Stimulated activated CD4-positive, alpha-beta T cell treated with anti-CD3 and anti-CD28 coated beads, Interleukin-1b, Interleukin-23, amount 100 ng/mL, for 48 hours (primary cell): ENCODE data around the gene DDIT4L.
"Not testable (repeated sequence)": the region's sequence is repeated elsewhere in the genome, so short reads cannot be mapped to it uniquely, and the experiment has no call there.

Source experiments
- DNase-seq: peaks from one replicate; pipeline ENCODE4 v3.0.0-alpha.2; 2020

DDIT4L gene, protein sequence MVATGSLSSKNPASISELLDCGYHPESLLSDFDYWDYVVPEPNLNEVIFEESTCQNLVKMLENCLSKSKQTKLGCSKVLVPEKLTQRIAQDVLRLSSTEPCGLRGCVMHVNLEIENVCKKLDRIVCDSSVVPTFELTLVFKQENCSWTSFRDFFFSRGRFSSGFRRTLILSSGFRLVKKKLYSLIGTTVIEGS

GRCh38 chr4:100189820-100190642 lies at the start of gene DDIT4L:
Gene DDIT4L (minus strand): TSS chr4:100190468. CDS start chr4:100189983, 485 bp downstream.
- no peak for DNase-seq

DNA sequence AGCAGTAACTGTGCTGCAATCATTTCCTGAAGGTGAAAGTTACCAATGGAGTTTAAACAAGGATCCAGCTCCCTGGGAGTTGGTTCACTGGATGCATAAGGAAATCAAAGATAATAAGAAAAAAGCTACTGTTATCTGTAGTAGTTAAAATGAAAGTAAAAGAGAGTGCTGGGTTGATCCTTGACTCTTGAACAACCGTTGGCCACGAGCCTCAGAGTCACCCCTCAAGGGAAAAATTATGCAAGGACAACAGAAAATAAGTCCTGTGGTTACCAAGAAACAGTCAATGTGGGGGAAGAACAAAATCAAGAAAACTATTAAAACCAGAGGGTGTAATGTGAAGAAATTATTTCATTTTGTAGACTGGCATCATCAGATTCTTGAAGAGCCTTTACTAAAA lies 49.7 kb upstream of the DDIT4L start:
- DNase-seq, result no peak

- DNase-seq, result no peak
Observed at GRCh38 chr4:100224721-100225120, 34.5 kb upstream of the DDIT4L start.

DNA sequence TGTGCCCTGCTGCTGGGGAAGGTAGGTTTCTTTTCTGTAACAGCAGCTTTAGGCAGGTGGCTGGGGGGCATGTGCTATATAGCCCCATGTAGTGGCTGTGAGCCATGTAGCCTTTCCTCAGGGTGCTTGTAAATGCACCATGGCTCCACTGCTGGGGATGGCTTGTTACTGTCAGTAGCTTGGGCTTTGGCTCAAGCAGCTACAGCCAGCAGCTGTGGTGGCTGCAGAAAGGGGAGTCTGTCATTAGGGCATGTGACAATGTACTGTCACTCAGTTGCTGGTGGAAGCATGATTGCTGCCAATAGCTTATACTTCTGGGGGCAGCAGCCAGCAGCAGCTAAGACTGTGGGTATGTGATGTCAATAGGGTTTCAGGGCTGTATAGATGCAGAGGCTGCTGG lies 33.9 kb upstream of the DDIT4L start:
- no peak for DNase-seq

DNA sequence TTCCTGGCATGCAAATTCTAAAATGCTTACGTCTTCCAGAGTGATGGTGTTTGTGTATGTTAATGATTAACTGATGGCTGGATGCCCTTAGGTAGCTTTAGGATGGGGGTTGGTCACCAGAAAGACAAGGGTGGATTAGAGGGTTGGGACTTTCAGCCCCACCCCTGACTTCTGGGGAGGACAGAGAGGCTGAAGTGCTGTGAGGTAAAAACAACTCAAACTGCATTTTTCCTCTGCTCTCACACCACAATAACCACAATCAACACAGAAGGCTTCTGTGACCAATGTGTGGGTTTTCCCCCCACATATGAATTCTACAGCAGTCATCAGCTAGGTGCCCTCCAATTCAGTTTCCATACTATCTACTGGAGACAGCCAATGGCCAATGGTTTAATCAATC lies 18.7 kb upstream of the DDIT4L start:
- no peak for DNase-seq

- DNase-seq, result no peak
Observed at GRCh38 chr4:100208459-100208858, 18.2 kb upstream of the DDIT4L start.

GRCh38 chr4:100206850-100207249 lies 16.6 kb upstream of the DDIT4L start:
- DNase-seq, result no peak

GRCh38 chr4:100198061-100198460 lies 7.8 kb upstream of the DDIT4L start:
- no peak for DNase-seq

DNA sequence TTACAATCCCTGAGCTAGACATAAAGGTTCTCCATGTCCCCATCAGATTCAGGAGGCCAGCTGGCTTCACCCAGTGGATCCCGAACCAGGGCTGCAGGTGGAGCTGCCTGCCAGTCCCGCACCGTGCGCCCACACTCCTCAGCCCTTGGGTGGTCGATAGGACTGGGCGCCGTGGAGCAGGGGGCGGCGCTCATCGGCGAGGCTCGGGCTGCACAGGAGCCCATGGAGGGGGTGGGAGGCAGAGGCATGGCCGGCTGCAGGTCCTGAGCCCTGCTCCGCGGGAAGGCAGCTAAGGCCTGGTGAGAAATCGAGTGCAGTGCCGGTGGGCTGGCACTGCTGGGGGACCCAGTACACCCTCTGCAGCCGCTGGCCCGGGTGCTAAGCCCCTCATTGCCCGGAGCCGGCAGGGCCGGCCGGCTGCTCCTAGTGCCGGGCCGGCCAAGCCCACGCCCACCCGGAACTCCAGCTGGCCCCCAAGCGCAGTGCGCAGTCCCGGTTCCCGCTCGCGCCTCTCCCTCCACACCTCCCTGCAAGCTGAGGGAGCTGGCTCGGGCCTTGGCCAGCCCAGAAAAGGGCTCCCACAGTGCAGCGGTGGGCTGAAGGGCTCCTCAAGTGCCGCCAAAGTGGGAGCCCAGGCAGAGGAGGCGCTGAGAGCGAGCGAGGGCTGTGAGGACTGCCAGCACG lies 6.3 kb upstream of the DDIT4L start:
- DNase-seq, result not testable (repeated sequence)

- DNase-seq, result no peak
Observed at GRCh38 chr4:100190643-100191600, 654 bp upstream of the DDIT4L start.

GRCh38 chr4:100188829-100189228 lies 1.4 kb downstream of the DDIT4L start:
- no peak for DNase-seq

DNA sequence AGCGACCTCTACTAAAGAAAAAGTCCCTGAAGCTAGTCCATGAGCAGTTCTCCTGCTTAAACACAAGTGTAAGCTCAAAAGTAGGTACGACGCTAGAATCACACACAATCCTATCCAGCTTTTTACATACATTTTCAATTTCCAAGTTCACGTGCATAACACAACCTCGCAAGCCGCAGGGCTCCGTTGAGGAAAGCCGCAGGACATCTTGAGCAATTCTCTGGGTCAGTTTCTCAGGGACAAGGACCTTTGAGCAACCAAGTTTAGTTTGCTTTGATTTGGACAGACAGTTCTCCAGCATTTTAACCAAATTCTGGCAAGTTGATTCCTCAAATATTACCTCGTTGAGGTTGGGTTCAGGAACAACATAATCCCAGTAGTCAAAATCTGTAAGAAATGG lies 2.5 kb downstream of the DDIT4L start:
- DNase-seq, result no peak

- DNase-seq, result no peak
Observed at GRCh38 chr4:100184787-100185186, 5.5 kb downstream of the DDIT4L start.

- DNase-seq, result no peak
Observed at GRCh38 chr4:100177855-100178254, 12.4 kb downstream of the DDIT4L start.

- DNase-seq, result no peak
Observed at GRCh38 chr4:100177126-100177525, 13.1 kb downstream of the DDIT4L start.

DNA sequence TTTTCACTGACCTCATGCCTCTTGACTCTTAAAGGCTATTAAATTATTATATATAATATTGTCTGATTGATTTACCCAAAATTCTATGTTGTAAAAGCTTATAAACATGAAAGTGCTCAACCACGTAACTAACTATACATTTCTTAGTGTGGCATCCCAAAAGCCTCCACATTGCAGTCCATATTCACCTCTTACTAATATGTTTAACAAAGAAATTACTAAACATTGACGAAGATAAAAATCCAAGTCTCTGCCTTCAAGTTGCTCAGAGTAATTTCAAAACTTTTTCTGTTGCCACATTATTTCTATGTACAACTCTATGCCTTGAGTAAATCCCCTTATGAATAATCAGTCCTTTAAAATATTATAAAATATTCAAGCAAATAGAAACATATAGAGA lies 14.4 kb downstream of the DDIT4L start:
- no peak for DNase-seq

GRCh38 chr4:100174985-100175383 lies 15.3 kb downstream of the DDIT4L start:
- DNase-seq, result no peak

GRCh38 chr4:100170986-100171385 lies 19.3 kb downstream of the DDIT4L start:
- no peak for DNase-seq

- no peak for DNase-seq
Observed at GRCh38 chr4:100169491-100170485, 20.5 kb downstream of the DDIT4L start.

GRCh38 chr4:100168521-100168920 lies 21.7 kb downstream of the DDIT4L start:
- no peak for DNase-seq

DNA sequence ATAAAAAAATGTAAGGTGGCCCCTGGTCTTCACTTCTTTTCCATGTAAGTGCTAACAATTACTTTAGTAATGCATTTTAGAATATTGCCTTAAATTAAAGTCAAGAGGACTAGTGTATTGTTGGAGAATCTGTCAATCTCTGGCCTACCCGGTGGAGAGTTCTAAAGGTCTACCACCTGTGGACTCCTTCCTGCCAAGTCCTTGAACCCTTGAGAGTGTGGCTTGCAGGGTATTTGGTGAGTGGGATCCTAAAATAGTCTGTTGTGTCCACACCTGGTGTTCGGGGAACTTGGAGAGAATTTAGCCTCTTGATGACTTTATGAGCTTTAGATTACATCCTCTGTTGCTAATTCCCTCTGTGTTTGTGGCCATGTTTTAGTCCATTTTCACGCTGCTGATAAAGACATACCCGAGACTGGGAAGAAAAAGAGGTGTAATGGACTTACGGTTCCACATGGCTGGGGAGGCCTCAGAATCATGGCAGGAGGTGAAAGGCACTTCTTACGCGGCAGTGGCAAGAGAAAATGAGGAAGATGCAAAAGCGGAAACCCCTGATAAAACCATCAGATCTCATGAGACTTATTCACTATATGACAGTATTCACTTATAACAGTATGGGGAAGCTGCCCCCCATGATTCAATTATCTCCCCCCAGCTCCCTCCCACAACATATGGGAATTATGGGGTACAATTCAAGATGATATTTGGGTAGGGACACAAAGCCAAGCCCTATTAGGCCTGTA lies 23.8 kb downstream of the DDIT4L start:
- no peak for DNase-seq
